HUES64 (cell line): ENCODE data around the gene MPO.

Experiments used
- H3K27ac ChIP-seq: 2 replicates; pipeline ENCODE4 v1.7.0; 2013; ENCODE audit warnings: low read depth, low read length, inconsistent platforms
- H3K27me3 ChIP-seq: 2 replicates; pipeline ENCODE4 v1.6.1; 2013; ENCODE audit warnings: mild to moderate bottlenecking, low read length; ENCODE audit not compliant: insufficient read depth
- H3K36me3 ChIP-seq: 2 replicates; pipeline ENCODE4 v1.6.1; 2013; ENCODE audit warnings: mild to moderate bottlenecking, low read length; ENCODE audit not compliant: insufficient read depth
- H3K4me1 ChIP-seq: 2 replicates; pipeline ENCODE4 v1.6.1; 2013; ENCODE audit warnings: mild to moderate bottlenecking, low read length, moderate library complexity; ENCODE audit not compliant: insufficient read depth
- H3K4me3 ChIP-seq: 2 replicates; pipeline ENCODE4 v1.5.1; 2013; ENCODE audit warnings: mild to moderate bottlenecking, low read length, moderate library complexity
- H3K9ac ChIP-seq: 2 replicates; pipeline ENCODE4 v1.6.1; 2013; ENCODE audit warnings: mild to moderate bottlenecking, low read depth, low read length
- H3K9me3 ChIP-seq: 2 replicates; pipeline ENCODE4 v1.6.1; 2013; ENCODE audit warnings: low read depth, low read length; ENCODE audit not compliant: insufficient read depth
- WGBS: fragments of 150-250, 120-280 bp; methylation state at CpG from one replicate; pipeline ENCODE4 v1.1.7; 2013; ENCODE audit warnings: missing lambda C conversion rate; 5-methylcytosine and 5-hydroxymethylcytosine counted together

The MPO gene

GRCh38 chr17:58318065-58318481, 37.3 kb upstream of the MPO start:
- no peak overlapping the region for H3K4me3 ChIP-seq
- no peaks in the 10 kb centered on the region for H3K36me3 ChIP-seq
- no peak overlapping the region for H3K9ac ChIP-seq
- peaks cover 4% of the 10 kb centered on the region; the same call in 1 of the 2 replicates for H3K27me3 ChIP-seq
- no peak overlapping the region for H3K27ac ChIP-seq
- H3K9me3 ChIP-seq = no peaks in the 10 kb centered on the region
- no peaks in the 10 kb centered on the region; the same call in 1 of the 2 replicates for H3K4me1 ChIP-seq
- WGBS = 88% methylated on average over 9 of the region's 9 CpGs

DNA sequence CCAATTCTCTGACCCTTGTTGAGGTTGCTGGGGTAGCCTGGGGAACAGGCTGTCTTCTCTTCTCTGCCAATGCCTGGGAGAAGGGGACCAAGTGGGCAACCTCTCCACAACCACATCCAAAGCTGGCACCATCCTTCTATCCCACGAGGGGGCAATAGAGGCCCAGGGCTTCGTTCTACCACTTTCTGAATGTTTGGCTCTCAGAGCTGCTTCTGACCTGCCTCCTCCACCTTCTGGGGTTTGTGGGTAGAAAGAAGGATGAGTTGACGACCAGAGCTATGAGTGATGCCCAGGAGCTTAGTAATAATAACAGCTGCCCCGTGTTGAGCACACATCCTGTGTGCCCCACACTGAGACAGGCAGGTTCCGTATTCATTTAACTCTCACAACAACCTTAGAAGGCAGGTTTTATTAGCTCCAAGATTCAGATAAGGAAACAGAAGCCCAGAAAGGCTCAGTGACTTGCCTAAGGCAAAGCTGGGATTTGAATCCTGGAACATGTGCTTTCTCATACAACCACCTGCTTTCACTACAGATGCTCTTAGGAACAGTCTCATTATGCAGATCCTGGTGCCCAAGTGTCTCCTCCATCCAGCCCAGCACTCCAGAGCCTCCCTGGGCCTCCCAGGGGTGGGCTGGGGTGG, 36.8 kb upstream of the MPO start:
- Histone ChIP-seq H3K27ac (no peak overlapping the region), H3K4me3 (no peak overlapping the region), H3K9me3 (no peaks in the 10 kb centered on the region), H3K4me1 (no peaks in the 10 kb centered on the region; the same call in 1 of the 2 replicates), H3K36me3 (no peaks in the 10 kb centered on the region), H3K9ac (no peak overlapping the region), H3K27me3 (no peaks in the 10 kb centered on the region)
- WGBS = 35% methylated on average over 5 of the region's 5 CpGs

GRCh38 chr17:58316260-58316960, 35.7 kb upstream of the MPO start:
- H3K36me3 ChIP-seq = no peaks in the 10 kb centered on the region
- H3K4me3 ChIP-seq = no peak overlapping the region
- H3K9ac ChIP-seq = no peak overlapping the region
- H3K4me1 ChIP-seq = no peaks in the 10 kb centered on the region; the same call in 1 of the 2 replicates
- H3K27me3 ChIP-seq = no peaks in the 10 kb centered on the region
- no peaks in the 10 kb centered on the region for H3K9me3 ChIP-seq
- H3K27ac ChIP-seq = no peak overlapping the region
- WGBS = 91% methylated on average over 7 of the region's 8 CpGs

- Histone ChIP-seq H3K27ac (no peak overlapping the region), H3K36me3 (no peaks in the 10 kb centered on the region), H3K4me3 (no peak overlapping the region), H3K4me1 (no peaks in the 10 kb centered on the region; the same call in 1 of the 2 replicates), H3K9ac (no peak overlapping the region), H3K9me3 (no peaks in the 10 kb centered on the region), H3K27me3 (no peaks in the 10 kb centered on the region)
- WGBS = 98% methylated on average over 2 of the region's 4 CpGs
Measured at GRCh38 chr17:58315750-58316149, 35.0 kb upstream of the MPO start.

- Histone ChIP-seq H3K9me3 (no peaks in the 10 kb centered on the region), H3K27ac (no peak overlapping the region), H3K9ac (no peak overlapping the region), H3K4me1 (no peaks in the 10 kb centered on the region; the same call in 1 of the 2 replicates), H3K27me3 (no peaks in the 10 kb centered on the region), H3K4me3 (no peak overlapping the region), H3K36me3 (no peaks in the 10 kb centered on the region)
- WGBS = 91% methylated on average over 6 of the region's 6 CpGs
Measured at GRCh38 chr17:58315281-58315711, 34.6 kb upstream of the MPO start.

GRCh38 chr17:58314706-58315015, 33.9 kb upstream of the MPO start:
- Histone ChIP-seq H3K27ac (no peak overlapping the region), H3K4me1 (no peaks in the 10 kb centered on the region; the same call in 1 of the 2 replicates), H3K36me3 (no peaks in the 10 kb centered on the region), H3K9me3 (no peaks in the 10 kb centered on the region), H3K27me3 (no peaks in the 10 kb centered on the region), H3K4me3 (no peak overlapping the region), H3K9ac (no peak overlapping the region)
- WGBS = 94% methylated on average over 5 of the region's 6 CpGs

GRCh38 chr17:58313815-58314705, 33.3 kb upstream of the MPO start:
- no peaks in the 10 kb centered on the region for H3K9me3 ChIP-seq
- no peaks in the 10 kb centered on the region for H3K36me3 ChIP-seq
- no peaks in the 10 kb centered on the region for H3K27me3 ChIP-seq
- no peak overlapping the region for H3K9ac ChIP-seq
- WGBS = 90% methylated on average over 7 of the region's 7 CpGs
- no peak overlapping the region for H3K27ac ChIP-seq
- no peaks in the 10 kb centered on the region; the same call in 1 of the 2 replicates for H3K4me1 ChIP-seq
- H3K4me3 ChIP-seq = no peak overlapping the region

DNA sequence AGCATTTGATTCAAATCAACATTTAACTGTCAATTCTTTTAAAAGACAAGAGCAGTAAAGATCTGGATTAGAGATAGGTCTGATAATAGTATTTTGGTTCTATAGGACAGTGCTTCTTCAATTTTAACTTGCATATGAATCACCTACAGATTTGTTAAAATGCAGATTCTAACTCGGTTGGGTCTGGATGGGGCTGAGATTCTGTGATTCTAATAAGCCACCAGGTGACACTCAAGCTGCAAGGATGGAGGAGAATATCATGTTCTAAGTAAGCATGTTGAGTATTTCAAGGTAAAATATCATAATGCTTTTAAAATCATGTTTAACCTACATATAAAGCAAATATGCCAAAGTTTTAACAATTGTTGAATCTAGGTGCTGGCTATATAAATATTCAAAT, 32.1 kb upstream of the MPO start:
- 33% methylated on average over 1 of the region's 1 CpG for WGBS
- Histone ChIP-seq H3K27ac (no peak overlapping the region), H3K4me3 (no peak overlapping the region), H3K36me3 (no peaks in the 10 kb centered on the region), H3K9me3 (no peaks in the 10 kb centered on the region), H3K4me1 (no peaks in the 10 kb centered on the region; the same call in 1 of the 2 replicates), H3K27me3 (no peaks in the 10 kb centered on the region), H3K9ac (no peak overlapping the region)

- no peaks in the 10 kb centered on the region for H3K9me3 ChIP-seq
- WGBS = 90% methylated on average over 23 of the region's 23 CpGs
- H3K9ac ChIP-seq = no peak overlapping the region
- H3K27me3 ChIP-seq = no peaks in the 10 kb centered on the region
- H3K36me3 ChIP-seq = no peaks in the 10 kb centered on the region
- H3K4me3 ChIP-seq = no peak overlapping the region
- no peak overlapping the region for H3K27ac ChIP-seq
- no peaks in the 10 kb centered on the region; the same call in 1 of the 2 replicates for H3K4me1 ChIP-seq
Measured at GRCh38 chr17:58312021-58312630, 31.4 kb upstream of the MPO start.

GRCh38 chr17:58311429-58311894, 30.7 kb upstream of the MPO start:
- H3K9ac ChIP-seq = no peak overlapping the region
- H3K27me3 ChIP-seq = no peaks in the 10 kb centered on the region
- H3K9me3 ChIP-seq = no peaks in the 10 kb centered on the region
- H3K4me1 ChIP-seq = no peaks in the 10 kb centered on the region; the same call in 1 of the 2 replicates
- no peak overlapping the region for H3K4me3 ChIP-seq
- H3K27ac ChIP-seq = no peak overlapping the region
- WGBS = 94% methylated on average over 9 of the region's 9 CpGs
- H3K36me3 ChIP-seq = no peaks in the 10 kb centered on the region
